ENCODE results near the gene PIK3R4.

Gene PIK3R4

DNA sequence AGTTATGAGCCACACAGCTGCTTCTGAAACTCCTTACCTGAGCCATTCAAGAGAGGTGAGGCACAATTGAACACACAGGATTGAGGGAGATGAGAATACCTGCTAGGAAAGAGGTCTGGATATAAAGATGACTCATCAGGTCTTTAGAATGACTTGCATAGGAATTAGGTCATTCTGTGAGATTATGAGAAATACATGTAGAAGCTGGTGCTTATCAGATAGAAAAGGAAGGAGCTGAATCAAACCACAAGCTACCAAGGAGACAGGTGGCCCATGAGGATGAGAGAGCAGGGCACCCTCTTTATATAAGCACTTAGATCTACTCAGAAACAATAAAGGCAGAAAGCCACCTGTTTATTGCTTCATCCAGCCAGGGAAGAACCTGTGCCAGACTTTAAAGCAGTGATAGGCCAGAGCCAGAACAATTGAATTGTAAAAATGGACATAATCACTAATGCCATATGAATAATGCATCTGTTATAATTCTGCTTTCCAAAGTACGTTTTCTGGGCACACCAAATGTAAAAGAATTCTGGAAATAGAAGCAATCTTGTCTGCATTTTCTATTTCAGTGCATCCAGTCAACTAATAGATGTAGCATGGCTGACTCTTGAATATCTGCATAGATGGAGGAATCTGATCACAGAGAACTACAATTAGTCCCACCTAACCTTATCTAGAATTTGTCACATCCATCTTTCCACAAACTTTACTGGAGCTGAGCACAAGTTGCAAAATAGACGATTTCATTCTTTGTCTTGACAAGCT lies 74.9 kb downstream of the PIK3R4 start:
- Histone ChIP-seq H3K36me3 (replicated peaks) (peaks cover 2% of the 10 kb centered on the region), H3K27me3 (replicated peaks) (no peaks in the 10 kb centered on the region), H3K4me3 (ENCODE audit: low read depth, low read length) (no peak overlapping the region), H3K27ac (no peak overlapping the region)
- TF ChIP-seq, protein P1, sequence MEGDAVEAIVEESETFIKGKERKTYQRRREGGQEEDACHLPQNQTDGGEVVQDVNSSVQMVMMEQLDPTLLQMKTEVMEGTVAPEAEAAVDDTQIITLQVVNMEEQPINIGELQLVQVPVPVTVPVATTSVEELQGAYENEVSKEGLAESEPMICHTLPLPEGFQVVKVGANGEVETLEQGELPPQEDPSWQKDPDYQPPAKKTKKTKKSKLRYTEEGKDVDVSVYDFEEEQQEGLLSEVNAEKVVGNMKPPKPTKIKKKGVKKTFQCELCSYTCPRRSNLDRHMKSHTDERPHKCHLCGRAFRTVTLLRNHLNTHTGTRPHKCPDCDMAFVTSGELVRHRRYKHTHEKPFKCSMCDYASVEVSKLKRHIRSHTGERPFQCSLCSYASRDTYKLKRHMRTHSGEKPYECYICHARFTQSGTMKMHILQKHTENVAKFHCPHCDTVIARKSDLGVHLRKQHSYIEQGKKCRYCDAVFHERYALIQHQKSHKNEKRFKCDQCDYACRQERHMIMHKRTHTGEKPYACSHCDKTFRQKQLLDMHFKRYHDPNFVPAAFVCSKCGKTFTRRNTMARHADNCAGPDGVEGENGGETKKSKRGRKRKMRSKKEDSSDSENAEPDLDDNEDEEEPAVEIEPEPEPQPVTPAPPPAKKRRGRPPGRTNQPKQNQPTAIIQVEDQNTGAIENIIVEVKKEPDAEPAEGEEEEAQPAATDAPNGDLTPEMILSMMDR (IDR thresholded peaks at IDR 0.05; ENCODE audit: low read depth, low read length, missing control alignments): no peak
- in situ Hi-C loops (cut with HindIII; ENCODE audit: low pct_ligation_motif_present, low sequenced_read_pairs): no loop called here
- no peak for DNase-seq

GRCh38 chr3:130669740-130670139 lies 76.9 kb downstream of the PIK3R4 start:
- TF ChIP-seq, protein P1 (IDR thresholded peaks at IDR 0.05; ENCODE audit: low read depth, low read length, missing control alignments): no peak
- in situ Hi-C loops (cut with HindIII; ENCODE audit: low pct_ligation_motif_present, low sequenced_read_pairs): no loop called here
- Histone ChIP-seq H3K4me3 (ENCODE audit: low read depth, low read length) (no peak overlapping the region), H3K27me3 (replicated peaks) (no peaks in the 10 kb centered on the region), H3K36me3 (replicated peaks) (peaks cover 2% of the 10 kb centered on the region), H3K27ac (no peak overlapping the region)
- no peak for DNase-seq

GRCh38 chr3:130663092-130663491 lies 83.5 kb downstream of the PIK3R4 start:
- in situ Hi-C loops (cut with HindIII; ENCODE audit: low pct_ligation_motif_present, low sequenced_read_pairs): no loop called here
- TF ChIP-seq, protein P1 (IDR thresholded peaks at IDR 0.05; ENCODE audit: low read depth, low read length, missing control alignments): no peak
- Histone ChIP-seq H3K4me3 (ENCODE audit: low read depth, low read length) (no peak overlapping the region), H3K36me3 (replicated peaks) (no peaks in the 10 kb centered on the region), H3K27me3 (replicated peaks) (no peaks in the 10 kb centered on the region), H3K27ac (no peak overlapping the region)
- no peak for DNase-seq

- TF ChIP-seq, protein P1 (IDR thresholded peaks at IDR 0.05; ENCODE audit: low read depth, low read length, missing control alignments): no peak
- Histone ChIP-seq H3K4me3 (ENCODE audit: low read depth, low read length) (no peak overlapping the region), H3K27me3 (replicated peaks) (no peaks in the 10 kb centered on the region), H3K36me3 (replicated peaks) (no peaks in the 10 kb centered on the region), H3K27ac (no peak overlapping the region)
- no peak for DNase-seq
- in situ Hi-C loops (cut with HindIII; ENCODE audit: low pct_ligation_motif_present, low sequenced_read_pairs): no loop called here
Observed at GRCh38 chr3:130662501-130662996, 84.1 kb downstream of the PIK3R4 start.

- DNase-seq: peak; percentile 16
- no peak overlapping the region for H3K27ac ChIP-seq
- no peaks in the 10 kb centered on the region for H3K36me3 ChIP-seq (replicated peaks)
- no peak overlapping the region for H3K4me3 ChIP-seq (ENCODE audit: low read depth, low read length)
- in situ Hi-C loops (cut with HindIII; ENCODE audit: low pct_ligation_motif_present, low sequenced_read_pairs): no loop called here
- no peaks in the 10 kb centered on the region for H3K27me3 ChIP-seq (replicated peaks)
- TF ChIP-seq, protein P1 (IDR thresholded peaks at IDR 0.05; ENCODE audit: low read depth, low read length, missing control alignments): no peak
Observed at GRCh38 chr3:130661140-130661891, 85.3 kb downstream of the PIK3R4 start.
